Jurkat, Clone E6-1 (cell line): ENCODE results near the gene EDAR. TPM values are rescaled to one million over a fixed set of nuclear protein-coding genes. Genes with fewer than 3 reads are reported as not detected.

Experiments
- DNase-seq: peaks from one replicate; pipeline ENCODE4 v3.0.0-alpha.2; 2011; ENCODE audit warnings: low read depth, low spot score
- H3K4me3 ChIP-seq: 2 replicates; pipeline ENCODE4 v1.5.1; 2011; ENCODE audit warnings: mild to moderate bottlenecking, low read length, control low read depth, moderate library complexity
- polyA plus RNA-seq: library from polyadenylated mRNA; unstranded; fragments of >200 nt; gene quantifications from one replicate; pipeline ENCODE4 v1.2.1, GENCODE V29; 2012; ENCODE audit warnings: missing spikeins; ENCODE audit not compliant: insufficient read length, insufficient read depth

The EDAR gene
- polyA plus RNA-seq = not detected

- DNase-seq = no peak
- H3K4me3 ChIP-seq = no peak within 1 kb of the TSS
These were observed at the start of gene EDAR for GRCh38 chr2:108988796-108989713. TSS of gene EDAR (minus strand) at chr2:108989220. CDS start at chr2:108931014, 58,206 bp downstream.

GRCh38 chr2:109033171-109033570, 44.2 kb upstream of the EDAR start:
- DNase-seq = no peak

GRCh38 chr2:109032229-109032820, 43.3 kb upstream of the EDAR start:
- no peak for DNase-seq
- peak overlapping the region; percentile 59 for H3K4me3 ChIP-seq

More at GRCh38 chr2:109033171-109033570, 44.2 kb upstream of the EDAR start:
- H3K4me3 ChIP-seq = no peak overlapping the region

- peak overlapping the region; percentile 59 for H3K4me3 ChIP-seq
- DNase-seq = peak; percentile 98
These were observed 42.6 kb upstream of the EDAR start for GRCh38 chr2:109031476-109032228.

GRCh38 chr2:109030870-109031475, 42.0 kb upstream of the EDAR start:
- DNase-seq = peak; percentile 60
- H3K4me3 ChIP-seq = peak overlapping the region; percentile 59

GRCh38 chr2:109029490-109030201, 40.6 kb upstream of the EDAR start:
- no peak overlapping the region for H3K4me3 ChIP-seq
- no peak for DNase-seq

- no peak for DNase-seq
- H3K4me3 ChIP-seq = no peak overlapping the region
These were observed 39.9 kb upstream of the EDAR start for GRCh38 chr2:109028738-109029489.

- DNase-seq = peak; percentile 28
- no peak overlapping the region for H3K4me3 ChIP-seq
These were observed 39.3 kb upstream of the EDAR start for GRCh38 chr2:109028277-109028676.

- no peak overlapping the region for H3K4me3 ChIP-seq
These were observed 38.7 kb upstream of the EDAR start for GRCh38 chr2:109027702-109028101.

GRCh38 chr2:109024477-109024876, 35.5 kb upstream of the EDAR start:
- DNase-seq = no peak
- H3K4me3 ChIP-seq = no peak overlapping the region

More at GRCh38 chr2:109027702-109028101, 38.7 kb upstream of the EDAR start:
- no peak for DNase-seq

GRCh38 chr2:109021895-109022300, 32.9 kb upstream of the EDAR start:
- no peak for DNase-seq
- no peak overlapping the region for H3K4me3 ChIP-seq

- H3K4me3 ChIP-seq = no peak overlapping the region
- DNase-seq = no peak
These were observed 31.2 kb upstream of the EDAR start for GRCh38 chr2:109020217-109020637.

- no peak overlapping the region for H3K4me3 ChIP-seq
- DNase-seq = no peak
These were observed 29.4 kb upstream of the EDAR start for GRCh38 chr2:109018452-109018851.

GRCh38 chr2:109017017-109017416, 28.0 kb upstream of the EDAR start:
- no peak for DNase-seq
- no peak overlapping the region for H3K4me3 ChIP-seq

GRCh38 chr2:109016376-109016775, 27.4 kb upstream of the EDAR start:
- DNase-seq = no peak
- H3K4me3 ChIP-seq = no peak overlapping the region

- no peak overlapping the region for H3K4me3 ChIP-seq
- DNase-seq = no peak
These were observed 25.5 kb upstream of the EDAR start for GRCh38 chr2:109014476-109014875.

- no peak for DNase-seq
- no peak overlapping the region for H3K4me3 ChIP-seq
These were observed 24.0 kb upstream of the EDAR start for GRCh38 chr2:109013051-109013450.
